Astrocyte of the hippocampus (primary cell): ENCODE results near the gene COPS7A.
A peak's percentile ranks its signal among the peaks of the same experiment; 100 is the strongest.
"Not testable (repeated sequence)": the region's sequence is repeated elsewhere in the genome, so short reads cannot be mapped to it uniquely, and the experiment has no call there.

Experiments used
- DNase-seq: peaks from one replicate; pipeline ENCODE4 v3.0.0; 2011; ENCODE audit warnings: low read depth, low spot score

Gene COPS7A

GRCh38 chr12:6701078-6701768 lies 22.6 kb upstream of the COPS7A start:
- DNase-seq = no peak

GRCh38 chr12:6703631-6704030 lies 20.2 kb upstream of the COPS7A start:
- no peak for DNase-seq

GRCh38 chr12:6708351-6708750 lies 15.5 kb upstream of the COPS7A start:
- DNase-seq = not testable (repeated sequence)

GRCh38 chr12:6708960-6709394 lies 14.9 kb upstream of the COPS7A start:
- DNase-seq = no peak

- not testable (repeated sequence) for DNase-seq
Measured at GRCh38 chr12:6716031-6716873, 7.6 kb upstream of the COPS7A start.

GRCh38 chr12:6716874-6717437 lies 6.9 kb upstream of the COPS7A start:
- DNase-seq = no peak

- no peak for DNase-seq
Measured at GRCh38 chr12:6722863-6723262, 983 bp upstream of the COPS7A start.

GRCh38 chr12:6724409-6724797 lies 557 bp downstream of the COPS7A start:
- no peak for DNase-seq

GRCh38 chr12:6725350-6725749 lies 1.5 kb downstream of the COPS7A start:
- DNase-seq = no peak

- DNase-seq = no peak
Measured at GRCh38 chr12:6729186-6729585, 5.3 kb downstream of the COPS7A start.

GRCh38 chr12:6730169-6730568 lies 6.3 kb downstream of the COPS7A start:
- no peak for DNase-seq

GRCh38 chr12:6734506-6735387 lies 10.9 kb downstream of the COPS7A start:
- DNase-seq = no peak

- peak; percentile 73 for DNase-seq
Measured at GRCh38 chr12:6735448-6736191, 11.8 kb downstream of the COPS7A start.

GRCh38 chr12:6736754-6737153 lies 12.9 kb downstream of the COPS7A start:
- DNase-seq = no peak

- not testable (repeated sequence) for DNase-seq
Measured at GRCh38 chr12:6742080-6742479, 18.2 kb downstream of the COPS7A start.

- DNase-seq = no peak
Measured at GRCh38 chr12:6742834-6743233, 19.0 kb downstream of the COPS7A start.

- DNase-seq = not testable (repeated sequence)
Measured at GRCh38 chr12:6743300-6743699, 19.5 kb downstream of the COPS7A start.

GRCh38 chr12:6745741-6746525 lies 22.1 kb downstream of the COPS7A start:
- no peak for DNase-seq

GRCh38 chr12:6747216-6747615 lies 23.4 kb downstream of the COPS7A start:
- DNase-seq = no peak

GRCh38 chr12:6748761-6749160 lies 24.9 kb downstream of the COPS7A start:
- no peak for DNase-seq
